HL-60/S4 treated with phorbol 12-myristate 13-acetate at 8.2 ng/mL for 4 days and 3 days (cell line): ENCODE data around the gene VIPR2.

Experiments used
- in situ Hi-C: fragments of 300-500 bp; cut with MboI; formaldehyde crosslinking; loops from 2 replicates; pipeline ENCODE4 v1.15.0; 2022; ENCODE audit warnings: low sequenced_read_pairs

The VIPR2 gene

DNA sequence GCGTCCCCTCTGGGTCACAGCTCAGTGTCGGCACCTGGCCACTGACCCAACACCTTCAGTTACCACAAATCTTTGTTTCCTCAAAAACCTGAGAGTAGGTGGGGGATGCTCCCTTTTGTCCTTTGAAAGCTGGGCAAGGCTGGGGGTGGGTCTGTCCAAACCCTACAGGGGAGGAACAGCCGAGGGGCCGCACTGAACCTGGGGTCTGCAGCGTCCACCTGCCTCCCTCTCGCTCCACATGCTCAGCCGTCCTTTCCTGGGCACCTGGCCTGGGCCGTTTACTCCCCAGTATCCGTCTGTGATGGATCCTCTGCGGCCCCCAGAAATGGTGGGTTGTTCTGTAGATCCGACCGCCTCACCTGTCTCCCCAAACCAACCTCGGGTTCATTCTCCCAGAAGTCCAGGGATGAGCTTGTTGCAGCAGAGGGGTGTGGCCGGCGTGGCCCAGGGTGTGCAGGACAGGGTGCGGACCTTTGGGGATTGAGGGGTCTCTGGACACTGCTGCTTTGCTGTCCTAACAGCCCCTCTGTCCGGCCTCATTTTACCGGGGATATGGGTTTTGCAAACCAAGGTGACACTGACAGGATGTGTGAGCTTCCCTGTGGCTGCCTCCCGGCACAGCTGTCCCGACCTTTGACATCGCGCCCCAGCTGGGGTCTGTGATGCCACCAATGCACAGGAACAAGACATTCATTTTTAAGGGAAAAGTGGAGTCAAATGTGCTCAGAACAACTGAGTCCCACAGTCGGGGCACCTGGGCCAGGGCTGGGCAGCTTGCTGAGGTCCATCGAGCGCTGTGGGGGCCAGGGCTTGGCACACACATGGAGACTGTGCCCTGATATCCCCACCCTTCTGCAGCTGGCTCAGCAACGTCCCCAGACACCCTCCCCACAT, 115.9 kb downstream of the VIPR2 start:
- in situ Hi-C loops, result no loop called here

DNA sequence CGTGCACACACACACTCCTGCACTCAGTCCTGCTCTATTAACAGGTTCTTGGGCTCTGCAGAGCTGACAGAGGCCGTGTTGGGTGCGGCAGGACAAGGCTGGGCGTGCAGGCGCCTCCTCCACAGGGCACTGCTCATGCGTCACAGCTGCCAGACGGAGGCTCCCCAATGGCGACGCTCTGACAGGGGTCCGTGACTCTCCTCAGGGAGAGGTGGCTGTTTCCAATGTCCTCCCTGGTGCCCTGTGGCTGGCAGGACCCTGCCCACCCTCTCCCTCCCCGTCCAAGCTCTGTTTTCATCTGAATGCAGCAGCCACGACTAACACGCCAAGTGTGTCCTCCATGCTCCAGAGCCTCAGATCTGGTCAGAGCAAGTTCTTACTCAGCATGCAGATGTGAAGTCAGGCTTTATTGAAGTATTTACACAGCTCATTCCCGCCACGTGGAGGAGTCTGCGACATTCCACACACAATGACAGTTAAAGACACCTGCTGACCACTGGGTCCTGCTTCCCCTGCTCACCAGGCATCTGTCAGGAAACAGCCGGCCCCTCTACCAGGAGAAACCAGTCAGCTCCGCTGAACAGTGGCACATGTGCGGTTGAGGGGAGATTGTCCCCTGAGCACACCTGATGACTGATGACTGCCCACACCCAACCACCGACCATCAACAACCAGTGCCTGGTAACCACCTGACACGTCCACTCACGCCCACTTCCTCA, 116.7 kb downstream of the VIPR2 start:
- in situ Hi-C loops, result no loop called here

GRCh38 chr7:159027056-159027788, 117.4 kb downstream of the VIPR2 start:
- in situ Hi-C loops, result no loop called here

DNA sequence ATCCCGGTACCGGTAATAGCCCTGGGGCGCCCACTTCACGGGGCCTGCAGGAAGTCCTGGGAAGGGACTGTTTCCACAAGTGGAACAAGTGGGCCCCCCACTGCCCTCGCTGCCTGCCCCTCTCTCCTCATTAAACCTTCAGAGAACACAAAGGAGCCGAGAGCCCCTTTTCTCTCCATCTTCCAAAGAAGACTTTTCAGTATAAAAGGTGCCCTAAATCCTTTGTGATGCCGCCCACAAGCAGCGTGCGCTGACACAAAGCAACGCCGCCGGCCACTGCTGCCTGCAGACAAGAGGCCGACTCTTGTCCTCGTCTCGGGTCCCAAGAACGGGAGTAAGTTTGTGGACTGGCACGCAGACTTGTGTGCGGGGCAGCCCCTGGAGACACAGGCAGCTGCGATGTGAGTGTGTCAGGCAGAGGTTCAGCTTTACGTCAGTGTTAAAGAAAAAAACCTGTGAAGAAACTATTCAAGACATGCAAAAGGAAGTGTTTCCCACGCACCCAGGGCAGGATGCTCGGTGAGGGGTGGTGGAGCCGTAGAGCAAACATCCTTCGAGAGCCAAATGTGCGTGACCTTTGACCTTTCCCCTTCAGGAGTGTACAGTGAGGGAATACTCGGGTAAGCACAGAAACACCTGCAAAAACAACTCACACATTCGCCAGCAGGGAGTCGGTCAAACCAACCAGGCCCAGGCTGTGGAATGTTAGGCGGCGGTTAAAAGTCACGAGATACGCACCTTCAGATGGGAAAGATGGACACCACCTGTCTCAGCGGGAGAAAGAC, 118.2 kb downstream of the VIPR2 start:
- in situ Hi-C loops, result no loop called here

GRCh38 chr7:159025161-159025779, 119.4 kb downstream of the VIPR2 start:
- in situ Hi-C loops, result no loop called here

GRCh38 chr7:159024280-159024951, 120.3 kb downstream of the VIPR2 start:
- in situ Hi-C loops, result no loop called here

DNA sequence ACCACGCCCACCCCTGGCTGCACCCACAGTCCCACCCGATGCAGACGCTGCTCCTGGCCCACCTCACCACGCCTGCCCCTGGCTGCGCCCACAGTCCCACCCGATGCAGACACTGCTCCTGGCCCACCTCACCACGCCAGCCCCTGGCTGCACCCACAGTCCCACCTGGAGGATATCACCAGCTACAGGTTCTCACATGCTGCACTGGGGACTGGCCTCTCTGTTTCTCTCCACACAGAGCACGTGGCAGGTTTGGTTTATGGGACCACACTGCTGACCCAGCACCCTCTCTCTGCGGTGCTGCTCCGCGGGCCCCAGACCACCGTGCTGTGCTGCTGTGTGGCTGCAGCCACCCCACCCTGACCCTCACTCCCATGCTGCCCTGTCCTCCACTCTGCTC, 120.9 kb downstream of the VIPR2 start:
- in situ Hi-C loops, result no loop called here

DNA sequence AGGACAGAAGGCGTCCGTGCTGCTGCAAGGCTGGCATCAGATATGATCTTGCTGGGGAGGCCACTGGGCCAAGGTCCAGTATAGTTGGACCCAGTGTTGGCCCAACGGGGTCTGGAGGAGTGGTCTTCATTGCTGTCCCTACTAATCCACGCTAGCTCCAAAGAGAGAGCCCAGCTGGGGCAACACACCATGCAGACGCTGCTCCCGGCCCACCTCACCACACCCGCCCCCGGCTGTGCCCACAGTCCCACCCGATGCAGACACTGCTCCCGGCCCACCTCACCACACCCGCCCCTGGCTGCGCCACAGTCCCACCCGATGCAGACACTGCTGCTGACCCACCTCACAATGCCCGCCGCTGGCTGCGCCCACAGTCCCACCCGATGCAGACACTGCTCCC, 121.5 kb downstream of the VIPR2 start:
- in situ Hi-C loops, result no loop called here

DNA sequence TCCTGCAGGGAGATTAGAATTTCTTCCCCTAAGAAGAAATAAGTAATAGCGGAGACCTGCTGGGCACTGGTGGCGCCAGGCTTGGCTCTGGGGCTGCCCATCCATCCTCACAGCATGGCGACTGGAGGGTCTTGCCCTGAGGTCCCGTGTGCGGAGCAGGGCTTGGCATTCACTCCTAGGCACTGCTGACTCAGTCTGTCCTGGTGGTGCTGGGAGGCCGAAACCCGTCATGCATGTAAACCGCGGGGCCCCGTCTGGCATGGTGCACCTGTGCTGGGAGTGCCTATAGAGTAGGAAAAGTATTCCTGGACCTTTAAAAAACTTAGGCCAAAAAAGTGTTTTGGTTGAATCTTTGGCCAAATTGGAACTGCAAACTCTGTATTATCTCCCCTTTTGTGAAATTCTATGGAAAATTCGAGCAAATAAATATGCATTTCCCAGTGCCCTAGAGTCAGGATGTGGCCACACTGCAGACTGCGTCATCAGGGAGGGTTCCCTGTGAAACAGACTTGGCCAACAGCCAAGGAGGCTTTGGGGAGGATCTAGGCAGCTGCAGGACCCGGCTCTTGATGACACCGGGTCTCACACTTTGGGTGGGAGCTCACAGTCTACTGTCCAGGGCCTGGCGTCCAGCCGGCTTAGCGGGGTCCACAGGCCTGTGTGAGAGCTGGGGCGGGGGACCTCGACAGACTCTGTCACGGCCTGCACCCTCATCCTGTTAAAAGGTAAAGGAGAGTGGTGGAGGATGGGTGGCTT, 122.3 kb downstream of the VIPR2 start:
- in situ Hi-C loops, result no loop called here

DNA sequence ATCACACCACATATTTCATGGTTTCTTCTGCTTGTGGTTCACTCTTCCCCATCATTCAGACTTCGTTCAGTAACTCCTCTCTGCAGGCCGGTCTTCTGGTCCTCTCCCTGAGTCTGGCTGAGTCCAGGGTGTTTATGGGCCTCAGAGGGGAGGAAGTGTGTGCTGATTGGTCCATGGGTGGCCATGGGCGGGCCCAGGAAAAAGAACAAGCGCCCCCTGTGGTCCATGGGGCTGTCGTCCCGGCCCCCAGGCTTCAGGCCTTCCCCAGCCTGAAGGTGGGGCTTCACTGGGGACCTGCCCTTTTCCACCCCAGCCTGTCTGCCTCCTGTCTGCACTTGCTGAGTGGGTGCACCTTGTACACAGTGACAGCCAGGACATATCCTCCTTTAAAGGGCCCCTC, 123.7 kb downstream of the VIPR2 start:
- in situ Hi-C loops, result no loop called here

DNA sequence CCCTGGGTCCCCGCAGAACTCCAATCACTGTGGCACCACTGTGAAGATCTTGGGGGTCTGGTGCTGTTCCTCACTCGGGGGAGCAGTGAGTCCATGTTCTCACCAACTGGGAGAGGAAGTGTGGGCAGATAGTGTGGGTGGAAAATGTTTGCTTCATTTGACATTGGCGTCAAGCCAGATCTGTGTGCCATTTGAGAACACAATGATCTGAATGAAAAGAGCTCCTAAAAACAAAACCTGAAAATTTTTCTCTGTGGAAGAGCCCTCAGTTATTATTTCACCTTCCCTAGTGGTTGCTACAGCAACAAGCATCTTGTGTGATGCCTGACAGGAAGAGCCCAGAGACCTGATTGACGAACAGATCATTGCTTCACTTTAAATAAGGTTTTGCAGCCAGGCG, 125.6 kb downstream of the VIPR2 start:
- in situ Hi-C loops, result no loop called here

DNA sequence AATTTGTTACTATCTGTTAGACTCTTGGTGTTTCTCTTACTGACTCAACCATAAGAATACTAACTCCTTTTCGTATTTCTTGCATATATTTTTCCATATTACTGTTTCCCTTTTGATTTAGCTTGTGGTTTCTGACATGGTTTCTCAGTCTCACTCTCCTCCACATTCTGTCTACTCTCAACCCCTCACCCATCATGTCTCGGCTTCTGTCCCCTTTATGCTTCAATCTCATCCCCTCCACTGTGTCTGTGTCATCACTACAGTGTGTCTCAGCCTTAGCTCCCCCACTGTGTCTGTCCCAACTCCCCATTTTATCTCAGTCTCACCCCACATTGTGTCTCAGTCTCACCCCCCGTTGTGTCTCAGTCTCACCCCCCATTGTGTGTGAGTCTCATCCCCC, 126.9 kb downstream of the VIPR2 start:
- in situ Hi-C loops, result no loop called here

DNA sequence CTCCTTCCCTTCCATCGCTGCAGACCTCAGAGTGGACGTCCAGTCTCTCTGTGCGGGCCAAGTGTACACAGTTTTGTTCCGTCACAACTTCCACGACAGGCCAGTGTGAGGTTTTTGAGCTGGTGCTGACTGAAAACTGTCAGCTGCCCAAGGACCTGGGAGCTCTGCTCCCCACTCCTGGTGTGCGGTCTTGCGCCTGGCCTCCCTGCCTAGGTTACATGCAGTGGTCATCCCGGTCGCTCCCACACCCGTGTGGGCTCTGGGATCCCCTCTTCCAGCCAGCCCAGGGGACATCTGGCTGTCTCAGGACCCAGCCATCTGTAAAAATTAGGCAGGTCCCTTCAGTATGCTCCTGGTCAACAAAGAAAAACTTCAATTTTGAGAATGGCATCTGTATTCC, 127.5 kb downstream of the VIPR2 start:
- in situ Hi-C loops, result no loop called here

- in situ Hi-C loops, result no loop called here
Measured at GRCh38 chr7:159016591-159016990, 128.1 kb downstream of the VIPR2 start.

DNA sequence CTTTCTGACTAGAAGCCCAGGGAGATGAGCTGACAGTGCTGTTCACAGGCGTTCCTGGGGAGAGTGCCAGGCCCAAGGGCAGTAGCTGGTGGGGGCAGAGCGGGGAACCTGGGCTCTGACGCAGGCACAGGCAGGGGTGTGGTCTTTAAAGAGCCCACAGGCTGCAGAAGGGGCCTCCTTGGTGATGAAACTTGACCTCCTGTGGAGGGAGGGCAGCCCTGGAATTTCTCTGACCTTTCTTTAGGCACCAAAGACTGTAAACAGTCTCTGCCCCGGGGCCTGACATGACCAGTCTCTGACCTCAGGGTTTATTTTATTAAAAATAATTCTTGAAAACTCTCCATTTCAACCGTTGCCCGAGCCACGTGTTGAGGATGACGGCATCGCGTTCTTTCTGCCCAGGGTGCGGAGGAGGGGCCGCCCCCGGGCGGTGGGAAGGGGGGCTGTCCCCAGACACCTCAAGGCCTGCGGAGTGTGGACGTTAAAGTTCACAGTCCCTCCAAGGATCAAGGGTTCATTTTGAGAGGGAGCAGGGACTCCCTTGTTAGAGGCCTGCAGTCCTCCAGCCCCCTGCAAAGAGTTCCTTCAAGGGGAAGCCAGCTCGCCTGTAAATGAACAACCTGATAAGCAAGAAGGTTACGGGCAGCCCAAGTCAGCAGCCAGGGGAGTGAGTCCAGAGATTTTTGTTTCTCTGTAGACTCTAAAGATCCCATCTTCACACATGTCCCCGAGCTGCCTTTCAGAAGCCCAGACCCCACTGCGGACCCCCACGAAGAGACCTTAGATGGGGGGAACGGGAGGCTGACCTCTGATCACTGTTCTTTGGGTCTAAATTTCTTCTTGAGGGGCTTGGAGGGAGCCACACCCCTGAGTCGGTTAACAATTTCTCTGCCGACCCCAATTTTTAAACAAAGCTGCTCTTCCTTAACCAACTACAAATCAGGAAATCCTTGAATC, 128.9 kb downstream of the VIPR2 start:
- in situ Hi-C loops, result no loop called here

DNA sequence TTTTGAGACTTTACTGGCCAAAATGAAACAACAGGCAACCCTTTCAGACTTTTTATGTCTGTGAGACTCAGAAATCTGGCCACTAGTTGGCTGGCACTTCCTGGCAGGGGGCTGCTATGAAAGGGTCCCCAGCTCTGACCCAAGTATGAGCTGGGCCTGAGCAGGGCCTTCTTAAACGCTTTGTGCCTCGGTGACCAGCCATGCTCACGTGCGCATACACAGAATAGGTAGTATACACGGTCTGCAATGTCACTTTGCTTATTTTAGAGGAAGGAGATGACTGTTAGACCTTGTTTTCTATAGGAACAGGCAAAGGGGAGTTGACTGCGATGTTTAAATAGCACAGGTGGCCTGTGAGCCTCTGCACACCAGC, 129.6 kb downstream of the VIPR2 start:
- in situ Hi-C loops, result no loop called here

- in situ Hi-C loops, result no loop called here
Measured at GRCh38 chr7:159014297-159015062, 130.2 kb downstream of the VIPR2 start.
